B cell (primary cell): ENCODE data around the gene DEAF1.

Experiments used
- CTCF ChIP-seq: fragments of 200-600 bp; IDR thresholded peaks from one replicate; pipeline ENCODE4 v1.8.0; 2022; ENCODE audit warnings: antibody characterized with exemption, mild to moderate bottlenecking
- EZH2 ChIP-seq: IDR thresholded peaks from 2 replicates; pipeline ENCODE4 v1.6.1; 2012; ENCODE audit warnings: borderline replicate concordance, low read depth, mild to moderate bottlenecking, moderate library complexity, low read length; ENCODE audit not compliant: insufficient read depth, poor library complexity, severe bottlenecking

- no peak for TF ChIP-seq CTCF
- TF ChIP-seq EZH2 = no peak
Observed at GRCh38 chr11:612201-612960, 82.6 kb downstream of the DEAF1 start.
